Hematopoietic multipotent progenitor cell (in vitro differentiated cells): Measurements from ENCODE around the gene ITGB6. TPM values are rescaled to one million over a fixed set of nuclear protein-coding genes. Genes with fewer than 3 reads are reported as not detected.
"Not testable (repeated sequence)": the region's sequence is repeated elsewhere in the genome, so short reads cannot be mapped to it uniquely, and the experiment has no call there.

Experiments used
- DNase-seq, 3 donors: peaks; one replicate each; pipeline ENCODE4 v3.0.0-alpha.2; 2011 to 2015; ENCODE audit warnings: low read depth in 2 of 3, low spot score in 2 of 3
- total RNA-seq: library from RNA; depleted of rRNA; stranded (reverse); fragments of >200 nt; gene quantifications from one replicate; pipeline ENCODE4 v1.2.3, GENCODE V29; 2012

The ITGB6 gene
- total RNA-seq, 1 donor, result not detected

GRCh38 chr2:160142472-160142871 lies 57.6 kb downstream of the ITGB6 start:
- no peak for DNase-seq

GRCh38 chr2:160141912-160142311 lies 58.2 kb downstream of the ITGB6 start:
- no peak for DNase-seq

GRCh38 chr2:160141419-160141818 lies 58.7 kb downstream of the ITGB6 start:
- no peak for DNase-seq

GRCh38 chr2:160140471-160140870 lies 59.6 kb downstream of the ITGB6 start:
- no peak for DNase-seq

- DNase-seq, result no peak
These were observed 60.1 kb downstream of the ITGB6 start for GRCh38 chr2:160139991-160140390.

- DNase-seq, result no peak
These were observed 60.7 kb downstream of the ITGB6 start for GRCh38 chr2:160139350-160139749.

GRCh38 chr2:160138406-160138805 lies 61.7 kb downstream of the ITGB6 start:
- DNase-seq, result no peak

GRCh38 chr2:160137464-160137863 lies 62.6 kb downstream of the ITGB6 start:
- DNase-seq, result no peak

GRCh38 chr2:160132761-160133160 lies 67.3 kb downstream of the ITGB6 start:
- no peak for DNase-seq

- DNase-seq, result no peak
These were observed 73.3 kb downstream of the ITGB6 start for GRCh38 chr2:160126756-160127155.

GRCh38 chr2:160126315-160126714 lies 73.8 kb downstream of the ITGB6 start:
- DNase-seq, result no peak

GRCh38 chr2:160125828-160126227 lies 74.2 kb downstream of the ITGB6 start:
- no peak for DNase-seq

- DNase-seq, result no peak
These were observed 74.7 kb downstream of the ITGB6 start for GRCh38 chr2:160125366-160125765.

- no peak for DNase-seq
These were observed 75.5 kb downstream of the ITGB6 start for GRCh38 chr2:160124571-160124970.

- DNase-seq, result not testable (repeated sequence)
These were observed 85.4 kb downstream of the ITGB6 start for GRCh38 chr2:160114721-160115120.

- no peak for DNase-seq
These were observed 86.1 kb downstream of the ITGB6 start for GRCh38 chr2:160114020-160114419.

- no peak for DNase-seq
These were observed 87.9 kb downstream of the ITGB6 start for GRCh38 chr2:160111951-160112798.

- DNase-seq, result no peak
These were observed 89.3 kb downstream of the ITGB6 start for GRCh38 chr2:160110674-160111239.

GRCh38 chr2:160109939-160110673 lies 90.0 kb downstream of the ITGB6 start:
- DNase-seq, result peak; percentile 11 to 82 (median 61)

- DNase-seq, result no peak
These were observed 90.8 kb downstream of the ITGB6 start for GRCh38 chr2:160109243-160109642.

- DNase-seq, result no peak
These were observed 91.4 kb downstream of the ITGB6 start for GRCh38 chr2:160108646-160109045.

- no peak for DNase-seq
These were observed 94.7 kb downstream of the ITGB6 start for GRCh38 chr2:160105366-160105765.
